HG02852 (cell line): ENCODE measurements around the gene FAM110A.
"Not testable (repeated sequence)": the region's sequence is repeated elsewhere in the genome, so short reads cannot be mapped to it uniquely, and the experiment has no call there.

Experiments used
- ATAC-seq: cut with Tn5 transposase; IDR thresholded peaks from one replicate; pipeline ENCODE4 v1.9.1; 2021; ENCODE audit warnings: mild to moderate bottlenecking, moderate library complexity; ENCODE audit not compliant: unreplicated experiment

FAM110A gene

DNA sequence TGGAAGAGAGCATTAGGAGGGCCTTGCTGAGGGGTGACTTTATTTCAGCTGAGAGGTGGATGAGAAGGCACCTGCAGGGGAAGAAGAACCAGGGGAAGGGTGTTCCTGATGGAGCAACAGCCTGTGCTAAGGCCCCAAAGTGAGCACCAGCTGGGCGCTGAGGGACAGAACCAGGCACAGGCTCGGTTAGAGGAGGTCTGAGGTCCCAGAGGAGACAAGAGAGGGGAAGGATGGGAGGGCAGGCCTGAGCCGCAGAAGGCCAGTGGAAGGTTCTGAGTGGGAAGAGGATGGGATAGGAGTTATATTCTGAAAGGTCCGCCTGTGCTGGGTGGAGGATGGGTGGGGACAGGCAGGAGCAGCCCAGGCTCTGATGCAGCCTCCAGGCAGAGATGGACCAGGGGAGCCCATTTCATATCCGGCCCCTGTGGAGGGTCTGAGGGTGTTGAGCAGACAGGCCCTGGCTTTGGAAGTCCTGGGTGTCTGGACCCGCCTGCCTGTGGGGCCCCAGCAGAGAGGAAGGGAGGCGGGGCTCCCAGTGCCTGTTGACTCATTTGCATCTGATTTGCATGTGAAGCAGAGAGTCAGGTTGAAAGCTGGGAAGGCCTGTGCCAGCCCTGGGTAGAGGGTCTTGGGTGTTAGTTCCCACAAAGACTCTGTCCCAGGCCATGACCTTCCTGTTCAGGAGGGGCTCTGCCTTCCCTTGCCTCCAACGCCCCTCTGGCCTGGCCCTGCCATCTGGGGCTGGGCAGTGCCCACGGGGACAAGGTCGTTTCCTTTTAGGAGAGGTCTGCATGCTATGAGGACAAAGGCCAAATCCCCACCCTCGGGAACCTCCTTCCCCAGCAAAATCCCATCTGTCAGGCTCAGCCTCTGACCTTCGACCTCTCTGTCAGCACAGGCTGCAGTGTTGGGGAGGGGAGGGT is 10.6 kb upstream of the FAM110A start:
- ATAC-seq = no peak

GRCh38 chr20:823574-823902 is 10.0 kb upstream of the FAM110A start:
- no peak for ATAC-seq

- ATAC-seq = no peak
Observed at GRCh38 chr20:824490-824889, 9.0 kb upstream of the FAM110A start.

DNA sequence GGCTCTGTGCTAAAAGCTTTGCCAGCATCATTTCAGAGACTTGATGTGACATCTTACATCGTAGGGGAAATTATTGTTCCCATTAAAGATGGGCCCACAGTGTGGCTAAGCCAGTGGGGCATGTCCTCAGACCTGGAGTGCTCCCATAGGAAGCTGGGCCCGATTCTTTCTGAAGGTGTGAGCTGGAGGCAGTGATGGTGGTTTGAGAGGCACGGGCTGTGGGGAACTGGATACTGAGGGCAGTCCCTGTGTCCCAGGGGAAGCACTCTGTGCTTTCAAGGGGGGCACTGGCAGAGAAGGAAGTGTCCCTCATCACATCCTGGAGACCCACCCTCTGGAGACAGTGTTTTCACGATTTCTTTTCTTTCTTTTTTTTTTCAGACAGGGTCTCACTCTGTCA is 8.6 kb upstream of the FAM110A start:
- ATAC-seq = no peak

DNA sequence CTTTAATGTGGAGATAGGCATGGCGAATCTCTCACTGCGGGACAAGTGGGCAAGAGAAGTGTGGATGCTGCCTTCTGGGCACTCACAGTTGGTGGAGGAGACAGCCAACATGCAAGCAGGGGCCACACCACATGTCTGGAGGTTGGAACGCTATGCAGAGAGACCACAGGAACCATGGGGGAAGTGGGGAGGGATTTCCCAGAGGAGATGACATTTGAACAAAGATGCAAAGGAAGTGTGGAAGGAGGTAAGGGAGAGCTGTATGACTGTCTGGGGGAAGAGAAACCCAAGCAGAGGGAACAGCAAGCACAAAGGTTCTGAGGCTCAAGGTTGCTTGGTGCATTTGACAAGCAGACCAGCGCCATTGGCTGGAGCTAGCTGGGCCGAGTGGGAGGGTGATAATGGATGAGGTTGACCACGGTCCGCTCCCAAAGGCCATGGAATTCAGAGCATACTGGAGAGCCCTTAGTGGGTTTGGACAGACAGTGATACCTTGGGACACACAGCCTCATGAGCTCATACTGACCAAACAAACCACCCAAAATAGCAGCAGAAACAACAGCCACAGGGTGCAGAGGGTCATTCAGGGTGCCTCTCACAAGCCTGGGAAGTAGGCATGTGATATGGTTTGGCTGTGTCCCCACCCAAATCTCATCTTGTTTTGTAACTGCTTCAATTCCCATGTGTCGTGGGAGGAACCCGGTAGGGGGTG is 7.6 kb upstream of the FAM110A start:
- no peak for ATAC-seq

- ATAC-seq = no peak
Observed at GRCh38 chr20:826695-827323, 6.7 kb upstream of the FAM110A start.

GRCh38 chr20:827981-828380 is 5.5 kb upstream of the FAM110A start:
- not testable (repeated sequence) for ATAC-seq

GRCh38 chr20:828987-829386 is 4.5 kb upstream of the FAM110A start:
- ATAC-seq = no peak

GRCh38 chr20:829551-829950 is 4.0 kb upstream of the FAM110A start:
- no peak for ATAC-seq

- ATAC-seq = no peak
Observed at GRCh38 chr20:830011-830521, 3.4 kb upstream of the FAM110A start.

- ATAC-seq = no peak
Observed at GRCh38 chr20:831251-831650, 2.3 kb upstream of the FAM110A start.

DNA sequence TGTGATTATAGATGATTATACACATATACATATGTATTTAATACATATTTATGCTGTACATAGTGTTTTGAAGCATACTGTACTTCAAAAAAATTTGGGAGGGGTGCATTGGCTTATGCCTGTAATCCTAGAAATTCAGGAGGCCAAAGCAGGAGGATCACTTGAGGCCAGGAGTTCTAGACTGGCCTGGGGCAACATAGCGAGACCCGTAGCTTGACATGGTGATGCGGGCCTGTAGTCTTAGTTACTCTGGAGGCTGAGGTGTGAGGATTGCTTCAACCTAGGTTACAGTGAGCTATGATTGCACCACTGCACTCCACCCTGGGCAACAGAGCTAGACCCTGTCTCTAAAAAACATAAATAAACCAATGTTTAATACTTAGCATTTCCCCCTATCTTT is 1.6 kb upstream of the FAM110A start:
- ATAC-seq = no peak

GRCh38 chr20:833121-833449 is 430 bp upstream of the FAM110A start:
- ATAC-seq = no peak

DNA sequence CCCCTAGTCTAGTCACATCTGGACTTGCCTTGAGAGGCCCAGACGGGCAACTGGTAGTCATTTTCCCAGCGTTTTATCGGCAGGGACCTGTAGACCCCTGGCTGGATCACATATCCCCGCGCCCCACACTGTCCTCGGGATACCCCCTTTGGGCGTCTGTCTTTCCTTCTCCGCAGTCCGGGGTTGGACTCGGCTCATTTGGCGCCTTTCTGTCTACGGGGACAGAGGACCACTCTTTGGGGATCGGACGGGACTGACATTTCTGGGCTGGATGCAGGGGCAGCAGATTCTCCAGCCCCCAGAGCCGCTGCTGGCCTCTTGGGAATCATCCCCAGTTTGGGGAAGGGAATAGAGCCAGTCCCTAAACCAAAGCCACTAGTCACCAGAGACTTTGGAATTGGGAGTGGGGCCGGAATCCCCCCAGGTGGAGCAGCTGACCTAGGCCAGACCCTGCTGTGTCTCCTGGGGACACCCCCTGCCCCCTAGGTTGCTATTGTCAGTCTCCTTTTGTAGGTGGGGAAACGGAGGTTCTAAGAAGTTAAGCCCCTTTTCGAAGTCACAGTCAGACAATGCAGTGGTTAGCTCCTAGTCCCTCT is 734 bp downstream of the FAM110A start:
- no peak for ATAC-seq

DNA sequence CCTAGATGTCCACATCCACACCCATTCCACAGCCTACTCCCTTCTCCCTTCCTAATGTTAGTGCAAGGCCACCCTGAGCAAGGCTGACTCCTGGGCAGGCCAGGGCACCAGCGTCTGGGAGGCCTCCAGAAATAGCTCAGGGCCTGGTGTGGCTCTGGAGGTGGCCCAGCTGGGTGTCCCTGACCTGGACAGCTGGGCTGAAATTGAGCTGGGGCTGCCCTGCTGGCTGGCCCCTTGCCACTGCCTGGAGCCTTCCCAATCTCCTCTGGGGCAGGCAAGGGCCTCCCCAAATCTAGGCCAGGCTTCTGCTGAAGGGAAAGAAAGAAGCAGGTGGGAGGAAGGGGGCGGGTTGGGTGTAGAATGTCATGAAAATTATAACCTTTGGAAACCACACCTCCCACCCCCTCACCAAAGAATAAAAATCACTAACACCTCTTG is 2.1 kb downstream of the FAM110A start:
- ATAC-seq = no peak

GRCh38 chr20:836190-836589 is 2.7 kb downstream of the FAM110A start:
- no peak for ATAC-seq

DNA sequence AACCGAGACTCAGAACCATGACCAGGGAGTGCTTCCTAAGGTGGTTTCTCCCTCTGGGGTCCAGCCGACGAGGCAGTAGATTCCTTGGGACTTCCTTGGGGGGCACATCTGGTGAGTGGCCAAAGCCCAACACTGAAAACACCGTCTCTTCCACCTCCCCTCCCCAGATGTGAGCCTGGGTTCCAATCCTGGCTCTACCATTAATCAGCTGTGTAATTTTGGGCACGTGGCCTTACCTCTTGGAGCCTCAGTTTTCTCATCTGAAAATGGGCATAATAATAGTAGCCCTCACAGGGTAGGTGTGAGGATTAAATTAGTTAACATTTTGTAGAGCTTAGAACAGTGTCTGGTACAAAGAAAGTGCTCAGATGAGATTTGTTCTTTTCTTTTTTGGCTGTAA is 5.5 kb downstream of the FAM110A start:
- no peak for ATAC-seq

DNA sequence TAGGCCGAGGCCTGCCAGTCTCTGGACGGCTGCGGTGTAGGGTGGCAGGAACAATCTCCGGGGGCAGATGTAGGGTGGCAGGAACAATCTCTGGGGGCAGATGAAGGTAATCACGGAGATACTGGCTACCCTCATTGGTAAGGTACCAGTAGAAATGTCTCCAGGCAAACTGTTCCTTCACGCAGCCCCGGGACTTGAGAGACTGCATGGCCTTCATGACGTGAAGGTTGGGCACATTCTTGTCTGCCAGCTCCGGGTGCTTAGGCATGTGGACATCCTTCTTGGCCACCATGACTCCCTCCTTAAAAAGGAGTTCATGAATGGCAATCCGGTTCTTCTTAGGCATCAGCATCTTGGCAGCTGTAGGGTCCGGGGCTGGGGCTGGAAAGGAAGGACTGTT is 6.1 kb downstream of the FAM110A start:
- ATAC-seq = no peak

DNA sequence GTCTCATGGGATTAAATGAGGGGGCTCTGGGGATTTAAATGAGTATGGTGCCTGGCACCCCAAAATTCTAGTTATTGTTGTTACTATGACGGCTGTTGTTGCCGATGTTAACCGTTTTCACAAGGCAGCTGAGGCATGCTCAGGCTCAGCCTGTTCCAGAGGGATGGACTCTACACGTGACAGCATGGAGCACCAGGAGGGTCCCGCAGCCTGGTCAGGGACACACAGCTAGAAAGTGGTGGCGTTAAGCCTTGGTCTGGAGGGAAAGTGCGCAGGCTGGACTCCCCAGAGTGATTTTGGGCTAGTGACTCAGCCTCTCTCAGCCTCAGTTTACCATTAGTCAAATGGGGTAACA is 7.0 kb downstream of the FAM110A start:
- no peak for ATAC-seq

DNA sequence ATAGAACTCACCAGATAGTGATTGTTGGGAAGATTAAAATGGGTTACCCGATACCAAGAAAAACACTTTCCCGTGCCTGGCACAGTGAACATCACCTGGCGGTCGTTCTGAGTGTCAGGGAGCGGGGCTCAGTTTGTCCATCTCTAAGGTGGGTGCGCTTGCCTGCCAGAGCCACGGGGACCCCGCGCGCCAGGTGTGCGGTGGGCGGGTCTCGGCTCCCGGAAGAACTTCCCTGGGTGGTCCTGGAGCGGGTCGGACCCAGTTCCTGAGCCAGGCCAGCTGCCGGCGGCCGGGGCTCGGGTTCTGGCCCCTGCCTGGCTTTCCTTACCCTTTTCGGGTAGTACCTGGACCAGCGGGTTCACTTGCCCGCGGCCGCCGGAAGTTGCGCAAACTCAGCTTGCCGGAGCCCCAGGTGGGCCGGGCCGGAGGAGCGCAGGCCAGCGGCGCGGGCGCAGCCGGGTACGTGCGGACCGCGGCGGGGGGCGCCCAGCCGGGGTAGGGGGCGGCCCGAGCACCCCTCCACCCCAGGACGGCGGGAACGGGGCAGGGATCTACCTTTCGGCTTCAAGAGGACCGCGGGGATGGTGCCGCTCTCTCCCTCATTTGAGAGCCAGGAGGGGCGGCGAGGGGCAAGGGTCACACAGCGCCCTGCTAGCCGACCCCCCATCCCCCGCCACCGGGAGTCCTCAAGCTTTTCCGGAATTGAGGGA is 7.5 kb downstream of the FAM110A start:
- ATAC-seq = no peak
